Neural crest cell (in vitro differentiated cells): ENCODE results near the gene PRKAG1. TPM values are rescaled to one million over a fixed set of nuclear protein-coding genes. Genes with fewer than 3 reads are reported as not detected.

ENCODE experiments used
- DNase-seq: peaks from one replicate; pipeline ENCODE4 v3.0.0; 2021; ENCODE audit warnings: low read depth, mixed read lengths, low spot score
- H3K27ac Mint-ChIP-seq: one replicate; pipeline ENCODE4 v1.8.0; 2021; ENCODE audit warnings: mild to moderate bottlenecking, mixed read lengths; ENCODE audit not compliant: unreplicated experiment
- H3K27me3 Mint-ChIP-seq: 2 replicates; pipeline ENCODE4 v1.8.0; 2021; ENCODE audit warnings: low read depth, mild to moderate bottlenecking, mixed read lengths
- H3K36me3 Mint-ChIP-seq: 2 replicates; pipeline ENCODE4 v1.8.0; 2021; ENCODE audit warnings: low read depth, mild to moderate bottlenecking, mixed read lengths
- H3K4me1 Mint-ChIP-seq: 2 replicates; pipeline ENCODE4 v1.8.0; 2021; ENCODE audit warnings: mixed read lengths
- H3K4me3 Mint-ChIP-seq: one replicate; pipeline ENCODE4 v1.8.0; 2021; ENCODE audit warnings: mild to moderate bottlenecking, mixed read lengths
- H3K9me3 Mint-ChIP-seq: 2 replicates; pipeline ENCODE4 v1.8.0; 2021; ENCODE audit warnings: mixed read lengths
- total RNA-seq: library from RNA; stranded (reverse); gene quantifications from 2 replicates; pipeline ENCODE4 v1.2.1, GENCODE V29; 2021
- TF ChIP-seq, protein P1 (sequence below): fragments of 200-600 bp; sonication (generic); conservative IDR thresholded peaks from 2 replicates; pipeline ENCODE4 v1.5.0; 2021; ENCODE audit warnings: antibody characterized with exemption, mild to moderate bottlenecking

PRKAG1 gene
- total RNA-seq, 1 donor from 2014 or later: 58.5 TPM

DNA sequence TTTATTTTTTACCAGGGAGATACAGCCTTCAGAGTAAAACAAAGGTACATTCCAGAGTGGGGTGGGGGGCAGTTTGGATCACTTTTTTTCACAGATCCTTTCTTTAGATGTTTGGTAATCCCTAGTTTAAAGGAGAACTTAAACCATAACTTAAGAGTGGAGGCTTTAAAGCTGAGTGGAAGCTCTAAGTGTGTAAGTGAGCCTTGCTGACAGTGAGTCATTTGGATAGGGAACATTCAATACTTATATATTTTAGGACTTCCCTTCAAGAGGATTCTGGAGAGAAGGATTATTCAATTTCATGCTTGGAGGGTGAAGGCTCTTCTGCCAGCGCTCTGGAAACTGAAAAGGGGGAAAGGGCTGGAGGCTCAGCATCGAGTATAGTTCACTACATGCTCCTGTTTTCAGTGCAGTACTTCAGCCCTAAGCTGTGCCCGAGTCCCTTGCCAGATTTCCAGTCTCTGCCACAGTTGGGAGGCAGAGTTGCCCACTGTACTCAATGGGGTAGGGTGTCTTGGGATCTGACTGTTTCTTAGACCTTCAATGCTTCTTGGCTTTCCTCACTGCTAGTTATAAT lies 8.4 kb downstream of the PRKAG1 start:
- DNase-seq: no peak
- H3K27ac Mint-ChIP-seq: no peak overlapping the region

GRCh38 chr12:49008943-49009342 lies 9.6 kb downstream of the PRKAG1 start:
- no peak overlapping the region for H3K27ac Mint-ChIP-seq
- H3K4me3 Mint-ChIP-seq: no peak overlapping the region
- TF ChIP-seq, protein P1, sequence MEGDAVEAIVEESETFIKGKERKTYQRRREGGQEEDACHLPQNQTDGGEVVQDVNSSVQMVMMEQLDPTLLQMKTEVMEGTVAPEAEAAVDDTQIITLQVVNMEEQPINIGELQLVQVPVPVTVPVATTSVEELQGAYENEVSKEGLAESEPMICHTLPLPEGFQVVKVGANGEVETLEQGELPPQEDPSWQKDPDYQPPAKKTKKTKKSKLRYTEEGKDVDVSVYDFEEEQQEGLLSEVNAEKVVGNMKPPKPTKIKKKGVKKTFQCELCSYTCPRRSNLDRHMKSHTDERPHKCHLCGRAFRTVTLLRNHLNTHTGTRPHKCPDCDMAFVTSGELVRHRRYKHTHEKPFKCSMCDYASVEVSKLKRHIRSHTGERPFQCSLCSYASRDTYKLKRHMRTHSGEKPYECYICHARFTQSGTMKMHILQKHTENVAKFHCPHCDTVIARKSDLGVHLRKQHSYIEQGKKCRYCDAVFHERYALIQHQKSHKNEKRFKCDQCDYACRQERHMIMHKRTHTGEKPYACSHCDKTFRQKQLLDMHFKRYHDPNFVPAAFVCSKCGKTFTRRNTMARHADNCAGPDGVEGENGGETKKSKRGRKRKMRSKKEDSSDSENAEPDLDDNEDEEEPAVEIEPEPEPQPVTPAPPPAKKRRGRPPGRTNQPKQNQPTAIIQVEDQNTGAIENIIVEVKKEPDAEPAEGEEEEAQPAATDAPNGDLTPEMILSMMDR: no peak
- DNase-seq: no peak
- H3K27me3 Mint-ChIP-seq: no peaks in the 10 kb centered on the region
- H3K4me1 Mint-ChIP-seq: no peaks in the 10 kb centered on the region
- no peaks in the 10 kb centered on the region for H3K9me3 Mint-ChIP-seq
- H3K36me3 Mint-ChIP-seq: no peaks in the 10 kb centered on the region

More for the DNA sequence above, 8.4 kb downstream of the PRKAG1 start:
- H3K4me1 Mint-ChIP-seq: no peaks in the 10 kb centered on the region
- H3K27me3 Mint-ChIP-seq: no peaks in the 10 kb centered on the region
- TF ChIP-seq, protein P1: no peak
- no peaks in the 10 kb centered on the region for H3K36me3 Mint-ChIP-seq
- no peaks in the 10 kb centered on the region for H3K9me3 Mint-ChIP-seq
- H3K4me3 Mint-ChIP-seq: no peak overlapping the region

DNA sequence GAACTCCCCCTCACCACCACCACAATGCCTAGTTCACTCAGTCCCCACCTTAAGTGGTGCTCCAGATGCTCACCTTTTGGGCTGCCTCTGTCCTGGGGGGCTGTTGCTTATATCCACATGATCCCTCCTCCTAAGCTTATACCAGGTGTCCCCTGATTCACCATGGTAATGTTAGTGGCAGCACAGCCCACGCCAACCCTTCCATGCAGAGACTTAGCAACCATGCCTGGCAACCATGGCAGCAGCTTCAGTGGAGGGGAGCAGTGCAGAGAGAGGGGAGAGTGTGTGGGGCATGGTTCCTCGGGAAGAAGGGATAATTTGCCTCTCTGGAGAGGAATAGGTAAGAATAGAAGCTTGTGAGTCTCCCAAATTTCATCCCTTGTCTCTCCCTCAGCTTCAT lies 18.2 kb downstream of the PRKAG1 start:
- TF ChIP-seq, protein P1: no peak
- DNase-seq: no peak
- Mint-ChIP-seq H3K4me3 (peak overlapping the region; percentile 77), H3K27ac (no peak overlapping the region), H3K36me3 (peaks cover 16% of the 10 kb centered on the region), H3K27me3 (peaks cover 64% of the 10 kb centered on the region), H3K9me3 (no peaks in the 10 kb centered on the region), H3K4me1 (peaks cover 23% of the 10 kb centered on the region)

DNA sequence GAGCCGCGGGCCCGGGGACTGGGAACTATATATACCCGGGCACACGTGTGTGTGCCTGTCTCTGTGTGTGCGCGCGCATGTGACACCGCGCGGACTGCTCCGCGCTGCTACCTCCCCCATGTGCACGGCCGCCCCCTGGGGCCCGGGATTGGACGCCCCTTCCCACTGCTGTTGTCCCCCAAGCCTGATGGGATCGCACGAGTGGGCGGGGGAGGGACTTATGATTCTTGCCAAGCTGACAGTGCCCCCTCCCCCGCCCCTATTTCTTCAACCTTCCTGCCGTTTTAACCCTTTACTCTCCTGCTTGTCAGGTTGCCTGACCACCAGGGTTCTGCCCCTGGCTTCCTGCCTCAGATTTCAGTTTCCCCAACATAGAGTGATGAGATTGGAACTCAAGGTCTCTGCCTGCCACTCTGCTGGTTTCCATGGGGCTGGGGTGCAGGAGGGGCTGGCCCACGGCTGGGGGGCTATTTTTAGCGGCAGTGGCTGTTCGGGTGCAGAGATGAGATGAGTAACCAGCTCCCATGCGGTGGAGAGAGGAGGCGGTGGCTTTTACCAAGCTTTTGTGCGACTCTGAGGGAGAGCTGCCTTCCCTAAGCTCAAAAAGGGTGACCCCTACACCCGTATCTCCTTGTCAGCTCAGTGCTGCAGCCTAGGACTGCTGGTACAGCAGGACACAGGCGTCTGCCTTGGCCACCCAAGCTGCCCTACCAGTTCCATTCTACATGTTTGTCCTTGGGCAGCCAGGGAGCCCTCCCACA lies 19.0 kb downstream of the PRKAG1 start, which contains the start of gene DDN:
DDN (minus strand) TSS at position 5 of the 761 bp plus-strand sequence. CDS start 88 bp downstream, outside the sequence.
- H3K4me3 Mint-ChIP-seq: peak within 1 kb of the TSS; percentile 77
- H3K4me1 Mint-ChIP-seq: peaks cover 23% of the 10 kb centered on the region
- no peak for DNase-seq
- no peaks in the 10 kb centered on the region for H3K9me3 Mint-ChIP-seq
- TF ChIP-seq, protein P1: peak; percentile 18
- peaks cover 70% of the 10 kb centered on the region for H3K27me3 Mint-ChIP-seq
- no peak within 1 kb of the TSS for H3K27ac Mint-ChIP-seq
- H3K36me3 Mint-ChIP-seq: peaks cover 16% of the 10 kb centered on the region

- peaks cover 23% of the 10 kb centered on the region for H3K4me1 Mint-ChIP-seq
- no peak for DNase-seq
- TF ChIP-seq, protein P1: no peak
- H3K27ac Mint-ChIP-seq: no peak overlapping the region
- H3K9me3 Mint-ChIP-seq: no peaks in the 10 kb centered on the region
- peaks cover 77% of the 10 kb centered on the region for H3K27me3 Mint-ChIP-seq
- H3K4me3 Mint-ChIP-seq: peak overlapping the region; percentile 47
- peaks cover 16% of the 10 kb centered on the region for H3K36me3 Mint-ChIP-seq
Observed at GRCh38 chr12:48998497-48999353, 19.9 kb downstream of the PRKAG1 start.
